GM12864 (cell line): ENCODE results near the gene AASDHPPT.

Source experiments
- DNase-seq: peaks from one replicate; pipeline ENCODE4 v3.0.0-alpha.2; 2011; ENCODE audit warnings: low read depth
- H3K4me3 ChIP-seq: 2 replicates; pipeline ENCODE4 v1.5.1; 2011; ENCODE audit warnings: mild to moderate bottlenecking, low read depth, low read length, control low read depth
- CTCF ChIP-seq: IDR thresholded peaks from 2 replicates; pipeline ENCODE4 v1.5.1; 2011; ENCODE audit warnings: low read depth, mild to moderate bottlenecking, moderate library complexity, low read length, control low read depth, inconsistent platforms; ENCODE audit errors: missing control alignments

Gene AASDHPPT

GRCh38 chr11:106063009-106063408 lies 14.5 kb upstream of the AASDHPPT start:
- no peak overlapping the region for H3K4me3 ChIP-seq
- no peak for TF ChIP-seq CTCF
- DNase-seq, result no peak

DNA sequence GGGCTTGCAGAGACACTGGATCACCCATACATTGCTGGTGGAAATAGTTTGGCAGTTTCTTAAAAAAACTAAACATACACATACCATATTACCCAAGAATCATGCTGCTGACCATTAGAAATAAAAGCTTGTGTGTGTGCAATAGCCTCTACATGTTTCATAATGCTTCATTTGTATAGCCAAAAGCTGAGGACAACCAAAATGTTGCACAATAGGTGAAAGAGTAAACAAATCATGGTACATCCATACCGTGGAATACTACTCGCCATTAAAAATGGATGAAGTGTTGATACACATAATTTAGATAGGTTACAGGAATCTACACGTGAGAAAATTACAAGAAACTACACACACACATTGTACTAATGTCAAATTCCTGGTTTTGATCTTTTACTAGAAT lies 6.9 kb upstream of the AASDHPPT start:
- no peak overlapping the region for H3K4me3 ChIP-seq
- TF ChIP-seq CTCF, result no peak
- no peak for DNase-seq

- TF ChIP-seq CTCF, result no peak
- no peak for DNase-seq
- no peak overlapping the region for H3K4me3 ChIP-seq
Measured at GRCh38 chr11:106072804-106073203, 4.7 kb upstream of the AASDHPPT start.

DNA sequence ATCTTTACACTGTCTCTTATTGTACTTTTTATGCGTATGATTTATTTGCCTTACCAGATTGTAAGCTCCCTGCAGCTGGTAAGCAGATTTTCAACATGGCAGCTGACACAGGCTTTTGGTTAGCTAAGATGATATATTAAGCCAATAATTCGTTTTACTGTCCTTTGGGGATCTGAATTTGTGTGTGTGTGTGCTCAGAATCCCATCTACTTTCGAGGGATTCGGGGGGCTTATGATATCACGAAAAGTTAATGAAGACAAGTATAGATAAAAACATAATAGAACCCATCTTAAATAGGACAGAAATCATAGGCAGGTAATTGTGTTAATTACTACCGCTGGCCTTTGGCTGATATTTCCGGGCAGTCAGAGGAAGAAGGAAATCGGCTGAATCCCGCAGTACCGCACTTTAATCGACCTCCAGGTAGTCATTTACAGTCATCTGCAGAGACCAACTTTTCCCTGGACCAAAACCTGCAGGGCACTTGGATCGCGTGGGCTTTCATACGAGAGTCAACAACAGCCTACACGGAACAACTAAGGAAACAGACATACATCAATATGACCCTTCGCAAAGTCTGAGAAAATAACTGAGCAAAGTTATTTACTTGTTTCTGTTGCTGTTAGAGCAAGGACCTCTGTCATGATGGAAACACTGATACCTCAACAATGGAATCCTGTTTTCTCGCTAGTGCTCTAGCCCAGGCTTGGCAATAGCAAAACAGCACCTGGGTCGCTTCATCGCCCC lies 1.1 kb upstream of the AASDHPPT start:
- no peak for DNase-seq
- no peak for TF ChIP-seq CTCF
- peak overlapping the region; percentile 79 for H3K4me3 ChIP-seq

- DNase-seq, result peak; percentile 98
- H3K4me3 ChIP-seq, result peak within 1 kb of the TSS; percentile 85
- TF ChIP-seq CTCF, result peak; percentile 66
Measured at GRCh38 chr11:106076919-106077608, 398 bp upstream of the AASDHPPT start, which contains the start of gene KBTBD3. Gene KBTBD3, minus strand, starts transcription at chr11:106077347. Its CDS starts 18,250 bp downstream, at chr11:106059097.

DNA sequence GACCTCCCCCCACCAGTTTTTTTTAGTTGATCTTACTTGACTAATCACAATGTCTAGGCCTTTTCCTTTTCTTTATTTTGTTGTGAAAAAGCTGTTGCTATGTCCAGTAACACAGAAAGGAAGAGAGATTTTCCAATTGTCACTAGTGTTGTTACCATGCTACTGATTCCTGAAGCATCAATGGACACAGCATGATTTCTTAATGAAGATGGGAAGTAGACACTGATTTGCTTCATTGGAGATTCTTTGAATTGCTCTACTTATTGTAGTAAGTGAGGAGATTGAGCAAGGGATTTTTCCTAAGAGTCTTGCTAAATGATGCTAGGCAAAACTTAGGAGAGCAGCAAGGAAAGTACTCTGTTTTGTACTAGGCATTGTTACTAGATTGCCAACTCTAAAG lies 4.6 kb downstream of the AASDHPPT start:
- DNase-seq, result no peak
- H3K4me3 ChIP-seq, result no peak overlapping the region

More for the DNA sequence above, 4.6 kb downstream of the AASDHPPT start:
- TF ChIP-seq CTCF, result no peak
